Left ventricle myocardium inferior (tissue), 1 donor: Measurements from ENCODE around the gene VSIG2. TPM values are rescaled to one million over a fixed set of nuclear protein-coding genes. Genes with fewer than 3 reads are reported as not detected.

ENCODE experiments used
- total RNA-seq: library from RNA; stranded (reverse); fragmentation: NEBNext Ultra II Directional; extraction: Animal tissue kit (Norgen Biotek cat#: 25700); gene quantifications from one replicate; pipeline ENCODE4 v1.2.1, GENCODE V29; 2021
- donor health status: DM: no; HTN: yes; CAD: no; lungs with severe emphysema.

The VSIG2 gene
- total RNA-seq, 1 donor from 2014 or later: 1.2 TPM

Other genes with a start within 250 kb of the VSIG2 start
- not detected for gene OR8B12, start 208.6 kb downstream of the VSIG2 start, total RNA-seq
- gene OR8A1, start 182.3 kb downstream of the VSIG2 start, total RNA-seq: not detected
- not detected for gene PANX3, start 140.8 kb downstream of the VSIG2 start, total RNA-seq
- gene TBRG1, start 129.4 kb downstream of the VSIG2 start, total RNA-seq: 23.3 TPM
- 68.8 TPM for gene SIAE, start 78.5 kb downstream of the VSIG2 start, total RNA-seq
- 3.0 TPM for gene SPA17, start 78.4 kb downstream of the VSIG2 start, total RNA-seq
- 5.0 TPM for gene NRGN, start 12.3 kb downstream of the VSIG2 start, total RNA-seq
- gene ESAM, start 10.0 kb upstream of the VSIG2 start, total RNA-seq: 40.0 TPM
- 2.7 TPM for gene MSANTD2, start 48.2 kb upstream of the VSIG2 start, total RNA-seq
- 3.9 TPM for gene ROBO3, start 113.2 kb upstream of the VSIG2 start, total RNA-seq
- 20.7 TPM for gene ROBO4, start 145.6 kb upstream of the VSIG2 start, total RNA-seq
- gene HEPN1, start 167.0 kb upstream of the VSIG2 start, total RNA-seq: not detected
- gene HEPACAM, start 183.8 kb upstream of the VSIG2 start, total RNA-seq: not detected
- 0.25 TPM for gene CCDC15, start 201.9 kb upstream of the VSIG2 start, total RNA-seq